A549 (cell line): ENCODE measurements around the gene RABGAP1L.
"Not testable (repeated sequence)": the region's sequence is repeated elsewhere in the genome, so short reads cannot be mapped to it uniquely, and the experiment has no call there.

ENCODE experiments used
- CHD2 ChIP-seq: fragments of 150-350 bp; IDR thresholded peaks from 2 replicates; pipeline ENCODE4 v1.6.1; 2014; ENCODE audit warnings: low read length; ENCODE audit not compliant: partially characterized antibody
- EP300 ChIP-seq, 2 experiments: fragments of >200 bp; sonication (Bioruptor Twin); formaldehyde crosslinking; IDR thresholded peaks; 2 replicates in 1 of 2; 3 replicates in 1 of 2; pipeline ENCODE4 v1.6.1; 2016 to 2017
- ESRRA ChIP-seq: fragments of 150-350 bp; IDR thresholded peaks from 2 replicates; pipeline ENCODE4 v1.6.1; 2014; ENCODE audit warnings: mild to moderate bottlenecking, low read length, borderline replicate concordance
- HDAC2 ChIP-seq: fragments of 200-600 bp; sonication (generic); IDR thresholded peaks from 2 replicates; pipeline ENCODE4 v1.6.1; 2016
- HOXA7 ChIP-seq: fragments of 250-450 bp; sonication (Bioruptor Pico); IDR thresholded peaks from 2 replicates; pipeline ENCODE4 v1.5.0; 2020; ENCODE audit warnings: mild to moderate bottlenecking, moderate library complexity
- KDM1A ChIP-seq: fragments of 200-600 bp; sonication (generic); IDR thresholded peaks from 2 replicates; pipeline ENCODE4 v1.6.1; 2016; ENCODE audit warnings: low read depth, mild to moderate bottlenecking
- MYC ChIP-seq: IDR thresholded peaks from 2 replicates; pipeline ENCODE4 v1.6.1; 2012; ENCODE audit warnings: mild to moderate bottlenecking, inconsistent platforms, low read length, improper control_type of control experiment, borderline replicate concordance
- POLR2A ChIP-seq: IDR thresholded peaks from 2 replicates; pipeline ENCODE4 v1.6.1; 2012; ENCODE audit warnings: mild to moderate bottlenecking, low read length
- REST ChIP-seq: fragments of 200-600 bp; sonication (generic); IDR thresholded peaks from 2 replicates; pipeline ENCODE4 v1.6.1; 2016; ENCODE audit warnings: antibody characterized with exemption, mild to moderate bottlenecking, moderate library complexity
- TF ChIP-seq, protein P1 (sequence below): fragments of 450-650 bp; IDR thresholded peaks from 2 replicates; pipeline ENCODE4 v1.6.1; 2014; ENCODE audit warnings: antibody characterized with exemption
- TF ChIP-seq, protein P2 (sequence below): fragments of >200 bp; sonication (Bioruptor Twin); formaldehyde crosslinking; IDR thresholded peaks from 3 replicates; pipeline ENCODE4 v1.5.1; 2016
- TF ChIP-seq, protein P3 (sequence below): IDR thresholded peaks from 2 replicates; pipeline ENCODE4 v1.6.1; 2012

DNA sequence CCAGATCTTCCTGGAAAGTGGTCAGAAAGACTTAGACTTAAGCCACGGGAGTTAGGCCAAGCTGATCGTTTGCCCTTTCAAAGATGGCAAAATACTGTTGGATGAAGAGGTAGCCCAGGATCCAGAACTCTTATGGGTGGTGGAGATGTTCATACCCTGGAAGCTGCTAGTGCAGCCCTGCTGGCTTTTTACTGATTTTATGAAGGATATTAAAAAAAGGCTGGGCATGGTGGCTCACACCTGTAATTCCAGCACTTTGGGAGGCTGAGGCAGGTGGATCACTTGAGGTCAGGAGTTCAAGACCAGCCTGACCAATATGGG, 864.6 kb downstream of the RABGAP1L start:
- not testable (repeated sequence) for TF ChIP-seq HOXA7 (CRISPR knock-in tag); KDM1A; ESRRA; EP300 (IDR thresholded peaks at IDR 0.05); POLR2A; MYC; REST; CHD2; HDAC2
- TF ChIP-seq, protein P1, sequence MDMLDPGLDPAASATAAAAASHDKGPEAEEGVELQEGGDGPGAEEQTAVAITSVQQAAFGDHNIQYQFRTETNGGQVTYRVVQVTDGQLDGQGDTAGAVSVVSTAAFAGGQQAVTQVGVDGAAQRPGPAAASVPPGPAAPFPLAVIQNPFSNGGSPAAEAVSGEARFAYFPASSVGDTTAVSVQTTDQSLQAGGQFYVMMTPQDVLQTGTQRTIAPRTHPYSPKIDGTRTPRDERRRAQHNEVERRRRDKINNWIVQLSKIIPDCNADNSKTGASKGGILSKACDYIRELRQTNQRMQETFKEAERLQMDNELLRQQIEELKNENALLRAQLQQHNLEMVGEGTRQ, result not testable (repeated sequence)
- TF ChIP-seq, protein P2, sequence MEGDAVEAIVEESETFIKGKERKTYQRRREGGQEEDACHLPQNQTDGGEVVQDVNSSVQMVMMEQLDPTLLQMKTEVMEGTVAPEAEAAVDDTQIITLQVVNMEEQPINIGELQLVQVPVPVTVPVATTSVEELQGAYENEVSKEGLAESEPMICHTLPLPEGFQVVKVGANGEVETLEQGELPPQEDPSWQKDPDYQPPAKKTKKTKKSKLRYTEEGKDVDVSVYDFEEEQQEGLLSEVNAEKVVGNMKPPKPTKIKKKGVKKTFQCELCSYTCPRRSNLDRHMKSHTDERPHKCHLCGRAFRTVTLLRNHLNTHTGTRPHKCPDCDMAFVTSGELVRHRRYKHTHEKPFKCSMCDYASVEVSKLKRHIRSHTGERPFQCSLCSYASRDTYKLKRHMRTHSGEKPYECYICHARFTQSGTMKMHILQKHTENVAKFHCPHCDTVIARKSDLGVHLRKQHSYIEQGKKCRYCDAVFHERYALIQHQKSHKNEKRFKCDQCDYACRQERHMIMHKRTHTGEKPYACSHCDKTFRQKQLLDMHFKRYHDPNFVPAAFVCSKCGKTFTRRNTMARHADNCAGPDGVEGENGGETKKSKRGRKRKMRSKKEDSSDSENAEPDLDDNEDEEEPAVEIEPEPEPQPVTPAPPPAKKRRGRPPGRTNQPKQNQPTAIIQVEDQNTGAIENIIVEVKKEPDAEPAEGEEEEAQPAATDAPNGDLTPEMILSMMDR, result not testable (repeated sequence)
- TF ChIP-seq, protein P3, sequence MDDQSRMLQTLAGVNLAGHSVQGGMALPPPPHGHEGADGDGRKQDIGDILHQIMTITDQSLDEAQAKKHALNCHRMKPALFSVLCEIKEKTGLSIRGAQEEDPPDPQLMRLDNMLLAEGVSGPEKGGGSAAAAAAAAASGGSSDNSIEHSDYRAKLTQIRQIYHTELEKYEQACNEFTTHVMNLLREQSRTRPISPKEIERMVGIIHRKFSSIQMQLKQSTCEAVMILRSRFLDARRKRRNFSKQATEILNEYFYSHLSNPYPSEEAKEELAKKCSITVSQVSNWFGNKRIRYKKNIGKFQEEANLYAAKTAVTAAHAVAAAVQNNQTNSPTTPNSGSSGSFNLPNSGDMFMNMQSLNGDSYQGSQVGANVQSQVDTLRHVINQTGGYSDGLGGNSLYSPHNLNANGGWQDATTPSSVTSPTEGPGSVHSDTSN, result not testable (repeated sequence)
